ENCODE data around the gene ADGRG6.

The ADGRG6 gene

GRCh38 chr6:142485256-142485655, 183.4 kb downstream of the ADGRG6 start:
- no peak overlapping the region for H3K4me3 ChIP-seq (ENCODE audit: control insufficient read depth, low read depth, low read length)
- TF ChIP-seq CTCF (conservative IDR thresholded peaks at IDR 0.05; ENCODE audit: control insufficient read depth, insufficient read depth, low read depth, low read length), result no peak
- DNase-seq (ENCODE audit: low read depth), result peak; percentile 35

GRCh38 chr6:142489722-142490610, 188.2 kb downstream of the ADGRG6 start:
- TF ChIP-seq CTCF (conservative IDR thresholded peaks at IDR 0.05; ENCODE audit: control insufficient read depth, insufficient read depth, low read depth, low read length), result no peak
- DNase-seq (ENCODE audit: low read depth), result peak; percentile 54
- H3K4me3 ChIP-seq (ENCODE audit: control insufficient read depth, low read depth, low read length), result no peak overlapping the region
